IPS-20b (cell line): ENCODE data around the gene CRYBA1.

ENCODE experiments used
- H3K27ac ChIP-seq: one replicate; pipeline ENCODE4 v1.5.1; 2013; ENCODE audit warnings: low read length
- H3K27me3 ChIP-seq: 2 replicates; pipeline ENCODE4 v1.6.1; 2013; ENCODE audit warnings: mild to moderate bottlenecking, low read length, inconsistent platforms; ENCODE audit not compliant: insufficient read depth
- H3K36me3 ChIP-seq: 2 replicates; pipeline ENCODE4 v1.6.1; 2013; ENCODE audit warnings: low read depth, mild to moderate bottlenecking, inconsistent platforms, low read length, moderate library complexity; ENCODE audit not compliant: insufficient read depth
- H3K4me1 ChIP-seq: 2 replicates; pipeline ENCODE4 v1.6.1; 2013; ENCODE audit warnings: mild to moderate bottlenecking, control low read depth, inconsistent platforms, low read length, moderate library complexity; ENCODE audit not compliant: insufficient read depth
- H3K4me3 ChIP-seq: 2 replicates; pipeline ENCODE4 v1.5.1; 2013; ENCODE audit warnings: mild to moderate bottlenecking, low read length, inconsistent platforms
- H3K9ac ChIP-seq: 2 replicates; pipeline ENCODE4 v1.6.1; 2013; ENCODE audit warnings: low read depth, mild to moderate bottlenecking, inconsistent platforms, low read length, moderate library complexity
- H3K9me3 ChIP-seq: 2 replicates; pipeline ENCODE4 v1.6.1; 2013; ENCODE audit warnings: mild to moderate bottlenecking, low read depth, low read length, inconsistent platforms; ENCODE audit not compliant: insufficient read depth

Gene CRYBA1

DNA sequence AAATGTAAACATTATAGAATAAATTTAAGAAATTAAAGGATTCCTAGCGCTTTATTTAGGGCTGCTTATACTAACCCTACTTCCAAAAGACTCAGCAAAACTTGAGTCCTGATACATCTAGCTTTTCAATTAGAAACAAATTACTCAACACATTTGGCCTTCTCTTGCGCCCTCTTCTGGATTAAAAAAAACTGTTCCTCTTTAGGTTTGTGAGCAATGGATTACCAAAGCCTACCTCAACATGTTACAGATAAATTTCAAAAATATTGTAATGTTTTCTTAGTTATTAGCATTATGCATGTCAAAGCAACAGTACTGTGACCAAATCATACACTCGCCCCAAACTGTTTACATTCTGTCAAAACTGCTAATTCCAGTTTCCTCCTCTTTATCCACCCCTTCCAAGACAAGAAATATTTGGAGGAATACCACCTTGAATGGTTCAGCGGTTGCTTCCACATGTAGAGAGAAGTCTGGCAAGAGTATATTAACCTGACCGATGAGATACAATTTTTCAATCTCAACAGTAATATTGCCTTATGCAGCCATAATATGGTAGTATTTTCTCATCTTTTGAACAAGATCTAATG, 44.6 kb downstream of the CRYBA1 start:
- H3K27me3 ChIP-seq = no peaks in the 10 kb centered on the region
- H3K9ac ChIP-seq = peak overlapping the region; percentile 91; the same call in 1 of the 2 replicates
- peak overlapping the region; percentile 96 for H3K4me3 ChIP-seq
- no peaks in the 10 kb centered on the region for H3K9me3 ChIP-seq
- peaks cover 5% of the 10 kb centered on the region; the same call in 1 of the 2 replicates for H3K4me1 ChIP-seq
- no peak overlapping the region for H3K27ac ChIP-seq
- H3K36me3 ChIP-seq = peaks cover 46% of the 10 kb centered on the region

GRCh38 chr17:29292071-29292991, 45.7 kb downstream of the CRYBA1 start:
- peak overlapping the region; percentile 93 for H3K27ac ChIP-seq
- peak overlapping the region; percentile 96 for H3K4me3 ChIP-seq
- peaks cover 5% of the 10 kb centered on the region; the same call in 1 of the 2 replicates for H3K4me1 ChIP-seq
- H3K27me3 ChIP-seq = no peaks in the 10 kb centered on the region
- H3K9me3 ChIP-seq = no peaks in the 10 kb centered on the region
- peak overlapping the region; percentile 97 for H3K9ac ChIP-seq
- peaks cover 35% of the 10 kb centered on the region for H3K36me3 ChIP-seq

DNA sequence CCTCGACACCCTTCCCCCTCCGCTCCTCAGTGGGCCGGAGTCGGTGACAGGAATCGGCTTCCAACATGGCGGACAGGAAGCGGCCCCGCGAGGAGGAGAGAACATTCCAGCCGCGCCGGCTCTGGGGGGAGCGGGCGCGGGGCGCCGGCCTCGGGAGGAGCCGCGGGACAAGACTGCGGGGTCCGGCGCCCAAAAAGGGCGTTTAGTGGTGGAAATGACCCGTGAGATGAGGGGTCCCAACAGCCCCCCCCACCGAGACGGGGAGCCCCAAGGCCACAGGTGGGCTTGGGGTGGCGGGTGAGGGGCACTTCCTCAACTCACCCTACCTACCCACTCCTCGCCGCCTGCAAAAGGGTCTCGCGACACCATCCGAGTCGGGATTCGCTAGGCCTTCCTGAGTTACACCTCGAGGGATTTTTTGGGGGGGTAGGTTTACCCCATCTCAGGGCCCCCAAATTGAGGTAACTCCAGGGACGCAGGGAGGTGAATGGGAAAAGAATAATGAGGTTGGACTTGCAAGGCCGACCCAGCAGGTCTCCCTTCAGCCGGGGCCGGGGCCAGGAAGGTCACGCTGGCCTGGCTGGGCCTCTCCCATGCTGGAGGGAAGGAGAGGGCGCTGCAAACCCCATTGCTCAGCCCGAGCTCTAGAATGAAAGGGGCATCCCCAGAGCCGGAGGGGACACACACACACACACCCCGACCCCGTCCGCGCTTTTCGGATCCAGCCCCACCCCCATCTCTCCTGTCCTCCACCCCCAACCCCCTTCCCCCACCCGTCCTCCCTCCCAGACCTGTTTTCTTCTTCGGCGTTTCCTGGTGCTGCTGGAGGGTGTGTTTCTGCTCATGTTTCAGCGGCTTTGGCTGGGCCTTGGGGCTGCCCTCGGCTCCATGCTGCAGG, 46.6 kb downstream of the CRYBA1 start:
- Histone ChIP-seq H3K9ac (peak overlapping the region; percentile 97), H3K4me1 (peaks cover 5% of the 10 kb centered on the region; the same call in 1 of the 2 replicates), H3K27ac (peak overlapping the region; percentile 93), H3K9me3 (no peaks in the 10 kb centered on the region), H3K4me3 (peak overlapping the region; percentile 95), H3K27me3 (no peaks in the 10 kb centered on the region), H3K36me3 (peaks cover 26% of the 10 kb centered on the region)

GRCh38 chr17:29293890-29294579, 47.4 kb downstream of the CRYBA1 start, which contains the start of gene NUFIP2:
Gene NUFIP2 (minus strand): TSS chr17:29294148. CDS start chr17:29294059, 89 bp downstream.
- H3K9ac ChIP-seq = peak within 1 kb of the TSS; percentile 97
- H3K27me3 ChIP-seq = no peaks in the 10 kb centered on the region
- H3K36me3 ChIP-seq = peaks cover 18% of the 10 kb centered on the region
- H3K9me3 ChIP-seq = no peaks in the 10 kb centered on the region
- peak within 1 kb of the TSS; percentile 95 for H3K4me3 ChIP-seq
- peak within 1 kb of the TSS; percentile 93 for H3K27ac ChIP-seq
- peaks cover 5% of the 10 kb centered on the region; the same call in 1 of the 2 replicates for H3K4me1 ChIP-seq

- peaks cover 5% of the 10 kb centered on the region; the same call in 1 of the 2 replicates for H3K4me1 ChIP-seq
Measured at GRCh38 chr17:29294580-29294900, 47.9 kb downstream of the CRYBA1 start.

DNA sequence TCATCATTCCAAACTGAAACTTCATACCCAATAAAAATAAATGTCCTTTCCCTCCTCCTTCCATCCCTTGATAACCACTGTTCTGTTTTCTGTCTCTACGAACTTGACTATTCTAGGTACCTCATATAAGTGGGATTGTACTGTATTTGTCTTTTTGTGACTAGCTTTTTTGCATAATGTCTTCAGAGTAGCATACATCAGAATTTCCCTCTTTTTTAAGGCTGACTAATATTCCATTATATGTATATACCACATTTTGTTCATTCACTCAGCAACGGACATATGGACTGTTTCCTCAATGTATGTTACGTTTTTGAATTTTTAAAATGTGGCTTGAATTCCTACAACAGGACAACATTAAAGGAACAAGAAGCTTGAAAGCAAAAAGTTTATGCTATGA, 48.8 kb downstream of the CRYBA1 start:
- Histone ChIP-seq H3K36me3 (peaks cover 5% of the 10 kb centered on the region), H3K9me3 (no peaks in the 10 kb centered on the region), H3K9ac (no peak overlapping the region), H3K27me3 (no peaks in the 10 kb centered on the region), H3K27ac (no peak overlapping the region), H3K4me1 (peaks cover 5% of the 10 kb centered on the region; the same call in 1 of the 2 replicates), H3K4me3 (no peak overlapping the region)

More at GRCh38 chr17:29294580-29294900, 47.9 kb downstream of the CRYBA1 start:
- Histone ChIP-seq H3K9me3 (no peaks in the 10 kb centered on the region), H3K36me3 (peaks cover 14% of the 10 kb centered on the region), H3K4me3 (peak overlapping the region; percentile 95), H3K27me3 (no peaks in the 10 kb centered on the region), H3K9ac (peak overlapping the region; percentile 97), H3K27ac (peak overlapping the region; percentile 84)

- H3K27me3 ChIP-seq = no peaks in the 10 kb centered on the region
- H3K36me3 ChIP-seq = no peaks in the 10 kb centered on the region
- H3K4me1 ChIP-seq = peaks cover 5% of the 10 kb centered on the region; the same call in 1 of the 2 replicates
- H3K9ac ChIP-seq = no peak overlapping the region
- H3K9me3 ChIP-seq = no peaks in the 10 kb centered on the region
- no peak overlapping the region for H3K4me3 ChIP-seq
- no peak overlapping the region for H3K27ac ChIP-seq
Measured at GRCh38 chr17:29299031-29299430, 52.4 kb downstream of the CRYBA1 start.

DNA sequence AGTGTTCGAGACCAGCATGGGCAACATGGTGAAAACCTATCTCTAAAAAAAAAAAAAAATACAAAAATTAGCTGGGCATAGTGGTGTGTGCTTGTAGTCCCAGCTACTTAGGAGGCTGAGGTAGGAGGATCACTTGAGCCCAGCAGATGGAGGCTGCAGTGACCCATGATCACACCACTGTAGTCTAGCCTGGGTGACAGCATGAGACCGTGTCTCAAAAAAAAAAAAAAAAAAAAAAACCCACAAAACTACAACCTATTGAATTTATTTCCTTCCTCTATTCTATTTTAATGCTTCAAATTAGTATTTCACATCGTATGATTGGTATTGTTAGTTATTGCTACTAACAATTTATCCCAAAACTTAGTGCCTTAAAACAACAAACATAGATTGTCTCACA, 56.7 kb downstream of the CRYBA1 start:
- Histone ChIP-seq H3K27ac (no peak overlapping the region), H3K9ac (no peak overlapping the region), H3K36me3 (no peaks in the 10 kb centered on the region), H3K27me3 (no peaks in the 10 kb centered on the region), H3K4me1 (no peaks in the 10 kb centered on the region), H3K4me3 (no peak overlapping the region), H3K9me3 (no peaks in the 10 kb centered on the region)
